Measurements from ENCODE around the gene BICRA. TPM values are rescaled to one million over a fixed set of nuclear protein-coding genes. Genes with fewer than 3 reads are reported as not detected.

BICRA gene
- polyA plus RNA-seq, 1 of the 3 experiments (the other 2 are of a cell fraction) = 1.4 TPM

GRCh38 chr19:47674548-47674947 lies 65.6 kb downstream of the BICRA start:
- 87% methylated on average over 3 of the region's 5 CpGs for WGBS (ENCODE audit: low lambda C conversion rate)
- Histone ChIP-seq H3K9me2 (no peaks in the 10 kb centered on the region), H3K79me2 (ENCODE audit: insufficient read depth) (peaks cover 14% of the 10 kb centered on the region; the same call in 1 of the 2 replicates), H3K4me1 (ENCODE audit: control insufficient read depth in 1 of 2, insufficient read depth in 2 of 2, low read depth in 1 of 2, low read length in 1 of 2) (no peaks in the 10 kb centered on the region), H3K36me3 (replicated peaks in 1 of 2; ENCODE audit: control insufficient read depth in 1 of 2, insufficient read depth in 2 of 2, low read length in 1 of 2) (peaks cover 8 to 16% of the 10 kb centered on the region in 2 experiments), H3K9me3 (no peaks in the 10 kb centered on the region), H3K27ac (ENCODE audit: low read depth in 2 of 2, low read length in 1 of 2) (no peak overlapping the region), H3K4me3 (ENCODE audit: low read depth in 2 of 2, low read length in 1 of 2) (no peak overlapping the region), H3K4me2 (no peak overlapping the region), H4K20me1 (ENCODE audit: insufficient read depth) (peaks cover 17% of the 10 kb centered on the region; the same call in 1 of the 2 replicates), H3F3A (replicated peaks; ENCODE audit: insufficient read depth) (peaks cover 3% of the 10 kb centered on the region), H2AFZ (ENCODE audit: low read depth) (no peak overlapping the region), H3K9ac (no peak overlapping the region), H3K27me3 (ENCODE audit: insufficient read depth) (no peaks in the 10 kb centered on the region)
- no peak for TF ChIP-seq RAD21 (IDR thresholded peaks at IDR 0.05; ENCODE audit: low read length)
- TF ChIP-seq FOXM1 (IDR thresholded peaks at IDR 0.05; ENCODE audit: low read depth) = no peak
- TF ChIP-seq MXI1 (IDR thresholded peaks at IDR 0.05; ENCODE audit: low read depth, low read length) = no peak
- TF ChIP-seq FOSL2 (IDR thresholded peaks at IDR 0.05; ENCODE audit: borderline replicate concordance, low read depth) = no peak
- TF ChIP-seq NRF1 (IDR thresholded peaks at IDR 0.05; ENCODE audit: low read depth, low read length) = no peak
- no peak for TF ChIP-seq USF2 (IDR thresholded peaks at IDR 0.05; ENCODE audit: borderline replicate concordance, low read depth, low read length)
- no peak for TF ChIP-seq TCF12 (IDR thresholded peaks at IDR 0.05)
- no peak for TF ChIP-seq YY1 (IDR thresholded peaks at IDR 0.05; ENCODE audit: low read depth)
- TF ChIP-seq IRF3 (IDR thresholded peaks at IDR 0.05; ENCODE audit: low read depth, low read length) = no peak
- no peak for TF ChIP-seq PBX3 (IDR thresholded peaks at IDR 0.05)
- TF ChIP-seq MEF2A (IDR thresholded peaks at IDR 0.05; ENCODE audit: borderline replicate concordance, low read depth) = no peak
- no peak for TF ChIP-seq MAX (IDR thresholded peaks at IDR 0.05; ENCODE audit: low read depth)
- no peak for TF ChIP-seq CHD2 (IDR thresholded peaks at IDR 0.05; ENCODE audit: low read length, partially characterized antibody)
- ChIA-PET CTCF (interaction anchor here (0.5 to 1.0 kb wide), 2 partner anchors 24 to 247 kb away, joined by 3 to 4 read pairs; no protein-coding TSS in a partner anchor), POLR2A (no interaction called here)
- no peak for DNase-seq

- POLR2A ChIA-PET = no interaction called here
- Histone ChIP-seq H3K9ac (no peak overlapping the region), H3K9me2 (no peaks in the 10 kb centered on the region), H3K79me2 (ENCODE audit: insufficient read depth) (peaks cover 7% of the 10 kb centered on the region; the same call in 1 of the 2 replicates), H2AFZ (ENCODE audit: low read depth) (no peak overlapping the region), H3K4me1 (ENCODE audit: control insufficient read depth in 1 of 2, insufficient read depth in 2 of 2, low read depth in 1 of 2, low read length in 1 of 2) (no peaks in the 10 kb centered on the region), H4K20me1 (ENCODE audit: insufficient read depth) (peaks cover 10% of the 10 kb centered on the region; the same call in 1 of the 2 replicates), H3K36me3 (replicated peaks in 1 of 2; ENCODE audit: control insufficient read depth in 1 of 2, insufficient read depth in 2 of 2, low read length in 1 of 2) (peaks cover 11 to 15% of the 10 kb centered on the region in 2 experiments), H3K4me2 (no peak overlapping the region), H3K27me3 (ENCODE audit: insufficient read depth) (no peaks in the 10 kb centered on the region), H3F3A (replicated peaks; ENCODE audit: insufficient read depth) (peaks cover 3% of the 10 kb centered on the region), H3K4me3 (ENCODE audit: low read depth in 2 of 2, low read length in 1 of 2) (no peak overlapping the region), H3K27ac (ENCODE audit: low read depth in 2 of 2, low read length in 1 of 2) (no peak overlapping the region), H3K9me3 (no peaks in the 10 kb centered on the region)
- TF ChIP-seq MAX (IDR thresholded peaks at IDR 0.05; ENCODE audit: low read depth) (no peak), TEAD4 (IDR thresholded peaks at IDR 0.05; ENCODE audit: borderline replicate concordance, insufficient read depth) (no peak), GABPA (IDR thresholded peaks at IDR 0.05; ENCODE audit: low read depth) (no peak)
- WGBS (ENCODE audit: low lambda C conversion rate) = 92% methylated on average over 12 of the region's 12 CpGs
- no peak for DNase-seq
- CTCF ChIA-PET = interaction anchor here (1.0 kb wide), 1 partner anchor 23 kb away, joined by 4 read pairs; no protein-coding TSS in a partner anchor
Observed at GRCh38 chr19:47675271-47675670, 66.3 kb downstream of the BICRA start.

Measured in SK-N-SH (cell line).